Measurements from ENCODE around the gene GTPBP2.
A peak's percentile ranks its signal among the peaks of the same experiment; 100 is the strongest.

The GTPBP2 gene

GRCh38 chr6:43575105-43575771, 53.8 kb downstream of the GTPBP2 start (continued):
- TF ChIP-seq PRDM10 (tag by site-specific recombination; IDR thresholded peaks at IDR 0.05): peak; percentile 82
- peak; percentile 83; the same call in 1 of the 2 replicates for TF ChIP-seq ZNF223 (tag by site-specific recombination; IDR thresholded peaks at IDR 0.05)
- TF ChIP-seq ZNF513 (tag by site-specific recombination; IDR thresholded peaks at IDR 0.05): no peak
- 0 out of 2 replicates have a peak, but pooled peaks have one; percentile 24 for TF ChIP-seq OVOL3 (tag by site-specific recombination; IDR thresholded peaks at IDR 0.05)
- no peak for TF ChIP-seq BCL6B (tag by site-specific recombination; IDR thresholded peaks at IDR 0.05)
- no peak for TF ChIP-seq ZNF280D (tag by site-specific recombination; IDR thresholded peaks at IDR 0.05)
- 0 out of 2 replicates have a peak, but pooled peaks have one; percentile 11 for TF ChIP-seq YY2 (tag by site-specific recombination; IDR thresholded peaks at IDR 0.05)
- TF ChIP-seq FEZF1 (tag by site-specific recombination; IDR thresholded peaks at IDR 0.05): 0 out of 2 replicates have a peak, but pooled peaks have one; percentile 5
- TF ChIP-seq KLF7 (tag by site-specific recombination; IDR thresholded peaks at IDR 0.05; ENCODE audit: borderline replicate concordance): no peak
- TF ChIP-seq ZNF362 (tag by site-specific recombination; IDR thresholded peaks at IDR 0.05): no peak

- Histone ChIP-seq H3K4me1 (ENCODE audit: control insufficient read depth, insufficient read depth, low read length) (no peaks in the 10 kb centered on the region), H3K4me3 (ENCODE audit: low read depth, low read length) (no peak overlapping the region), H3K36me3 (ENCODE audit: control insufficient read depth in 2 of 2, insufficient read depth in 1 of 2, low read length in 2 of 2) (peaks cover 57 to 59% of the 10 kb centered on the region in 2 experiments), H3K9me3 (ENCODE audit: control insufficient read depth, insufficient read depth, low read depth, low read length) (no peaks in the 10 kb centered on the region), H3K27ac (ENCODE audit: extremely low read depth, low read depth, low read length) (no peak overlapping the region)
- ChIA-PET CTCF (interaction anchor here (0.7 to 1.6 kb wide), 2 partner anchors 14 to 507 kb away, joined by 3 to 4 read pairs; no protein-coding TSS in a partner anchor), POLR2A (interaction anchor here (1.1 to 1.5 kb wide), 3 partner anchors 13 to 53 kb away, joined by 3 to 4 read pairs (median 4); no protein-coding TSS in a partner anchor)
- TF ChIP-seq SETDB1 (IDR thresholded peaks at IDR 0.05; ENCODE audit: insufficient read length, low read length) (no peak), ZNF121 (tag by site-specific recombination; IDR thresholded peaks at IDR 0.05) (peak; percentile 98), ZNF221 (tag by site-specific recombination; IDR thresholded peaks at IDR 0.05; ENCODE audit: borderline replicate concordance) (no peak), ZNF202 (tag by site-specific recombination; IDR thresholded peaks at IDR 0.05; ENCODE audit: borderline replicate concordance) (no peak), ZNF624 (tag by site-specific recombination; IDR thresholded peaks at IDR 0.05) (no peak), ZNF792 (tag by site-specific recombination; IDR thresholded peaks at IDR 0.05) (no peak)
Measured at GRCh38 chr6:43572015-43572414, 57.0 kb downstream of the GTPBP2 start.
